H1 (cell line): ENCODE measurements around the gene VAMP2. TPM values are rescaled to one million over a fixed set of nuclear protein-coding genes. Genes with fewer than 3 reads are reported as not detected.

ENCODE experiments used
- CTCF ChIA-PET: fragments of 300-600 bp; sonication (Branson Sonifier 250); formaldehyde crosslinking; loops from one replicate; lab custom pipeline; 2021; ENCODE audit not compliant: partially characterized antibody; lab: Charles Lee
- POLR2A ChIA-PET: fragments of 300-600 bp; sonication (Branson Sonifier 250); formaldehyde crosslinking; loops from one replicate; lab custom pipeline; 2021; ENCODE audit warnings: inconsistent platforms; ENCODE audit not compliant: partially characterized antibody; lab: Charles Lee
- DNase-seq, 2 experiments: peaks; one replicate each; pipeline versions ENCODE4 v3.0.0 to v3.0.0-alpha.2; 2010 to 2022; ENCODE audit warnings: low spot score in 2 of 2, low read depth in 1 of 2, mixed read lengths in 1 of 2
- FAIRE-seq: peaks from 2 replicates; lab custom pipeline; 2011; peaks lifted over from hg19 to GRCh38; lab: Jason Lieb, UNC
- H2AFZ ChIP-seq: 2 replicates; pipeline ENCODE4 v1.8.1; 2012; ENCODE audit warnings: low read length, inconsistent platforms
- H2AK5ac ChIP-seq: 2 replicates; pipeline ENCODE4 v1.6.1; 2013; ENCODE audit warnings: low read depth, low read length
- H2BK120ac ChIP-seq: replicated peaks from 2 replicates; pipeline ENCODE3; 2013; ENCODE audit warnings: low read depth, low read length, inconsistent platforms
- H2BK12ac ChIP-seq: 2 replicates; pipeline ENCODE4 v1.6.1; 2013; ENCODE audit warnings: low read depth, low read length
- H2BK15ac ChIP-seq: 2 replicates; pipeline ENCODE4 v1.6.1; 2013; ENCODE audit warnings: low read length
- H2BK20ac ChIP-seq: 2 replicates; pipeline ENCODE4 v1.6.1; 2013; ENCODE audit warnings: low read length
- H2BK5ac ChIP-seq: 2 replicates; pipeline ENCODE4 v1.6.1; 2013; ENCODE audit warnings: low read depth, low read length
- H3K14ac ChIP-seq: 2 replicates; pipeline ENCODE4 v1.6.1; 2013; ENCODE audit warnings: inconsistent platforms; ENCODE audit not compliant: insufficient read length
- H3K18ac ChIP-seq: 2 replicates; pipeline ENCODE4 v1.6.1; 2013; ENCODE audit warnings: low read length; ENCODE audit errors: extremely low read depth
- H3K23ac ChIP-seq: 2 replicates; pipeline ENCODE4 v1.6.1; 2013; ENCODE audit warnings: inconsistent platforms; ENCODE audit not compliant: insufficient read length
- H3K23me2 ChIP-seq: 2 replicates; pipeline ENCODE4 v1.6.1; 2013; ENCODE audit warnings: low read depth, low read length
- H3K27ac ChIP-seq: 2 replicates; pipeline ENCODE4 v1.6.1; 2011; ENCODE audit warnings: low read depth, low read length, inconsistent platforms
- H3K27me3 ChIP-seq, 4 experiments: replicated peaks in 1 of 4; 1 replicate in 1 of 4; 2 replicates in 3 of 4; pipeline versions ENCODE4 v1.6.1 to v1.8.1; 2011 to 2013; ENCODE audit warnings: low read length in 3 of 4, mild to moderate bottlenecking in 3 of 4, inconsistent platforms in 2 of 4, mixed read lengths in 2 of 4, moderate library complexity in 1 of 4; ENCODE audit not compliant: control insufficient read depth in 3 of 4, insufficient read depth in 3 of 4; ENCODE audit errors: extremely low read depth in 1 of 4
- H3K36me3 ChIP-seq, 4 experiments: 2 replicates each; pipeline versions ENCODE4 v1.6.1 to v1.8.1; 2011 to 2013; ENCODE audit warnings: mild to moderate bottlenecking in 4 of 4, low read length in 3 of 4, moderate library complexity in 2 of 4, control low read depth in 1 of 4, inconsistent platforms in 1 of 4; ENCODE audit not compliant: insufficient read depth in 4 of 4, control insufficient read depth in 2 of 4
- H3K4ac ChIP-seq: replicated peaks from 2 replicates; pipeline ENCODE3; 2013; ENCODE audit warnings: low read length, low read depth, mixed read lengths, inconsistent platforms; ENCODE audit not compliant: insufficient read length
- H3K4me1 ChIP-seq, 4 experiments: replicated peaks in 1 of 4; 1 replicate in 1 of 4; 2 replicates in 3 of 4; pipeline versions ENCODE4 v1.6.1 to v1.8.1; 2011 to 2013; ENCODE audit warnings: low read length in 3 of 4, inconsistent platforms in 2 of 4, mixed read lengths in 1 of 4; ENCODE audit not compliant: insufficient read depth in 4 of 4, control insufficient read depth in 3 of 4
- H3K4me2 ChIP-seq, 2 experiments: 2 replicates each; pipeline versions ENCODE4 v1.6.1 to v1.8.1; 2011 to 2013; ENCODE audit warnings: low read depth in 2 of 2, low read length in 2 of 2, control low read depth in 1 of 2, inconsistent platforms in 1 of 2, mild to moderate bottlenecking in 1 of 2; ENCODE audit not compliant: insufficient read depth in 1 of 2
- H3K4me3 ChIP-seq, 4 experiments: fragments of 200-600, 300-600 bp in 1 of 4; sonication (generic), shearing (Covaris generic), sonication (Bioruptor Twin) in 1 of 4; 2 replicates each; pipeline versions ENCODE4 v1.5.1 to v1.8.1; 2011 to 2016; ENCODE audit warnings: low read length in 4 of 4, low read depth in 3 of 4, control low read depth in 2 of 4, inconsistent platforms in 2 of 4, mild to moderate bottlenecking in 2 of 4, mixed read lengths in 1 of 4, moderate library complexity in 1 of 4; ENCODE audit not compliant: insufficient read depth in 2 of 4; ENCODE audit errors: extremely low read depth in 1 of 4
- H3K56ac ChIP-seq: replicated peaks from 2 replicates; pipeline ENCODE3; 2013; ENCODE audit warnings: low read depth, mild to moderate bottlenecking, mixed read lengths, low read length, inconsistent platforms; ENCODE audit not compliant: insufficient read length
- H3K79me1 ChIP-seq: 2 replicates; pipeline ENCODE4 v1.6.1; 2013; ENCODE audit warnings: low read depth, low read length, control low read depth
- H3K79me2 ChIP-seq, 2 experiments: 2 replicates each; pipeline versions ENCODE4 v1.6.1 to v1.8.1; 2012 to 2013; ENCODE audit warnings: low read length in 2 of 2, mild to moderate bottlenecking in 2 of 2, inconsistent platforms in 1 of 2; ENCODE audit not compliant: insufficient read depth in 2 of 2, control insufficient read depth in 1 of 2
- H3K9ac ChIP-seq, 4 experiments: replicated peaks in 1 of 4; 1 replicate in 1 of 4; 2 replicates in 3 of 4; pipeline versions ENCODE4 v1.6.1 to v1.8.1; 2011 to 2013; ENCODE audit warnings: low read depth in 3 of 4, low read length in 3 of 4, control low read depth in 2 of 4, mild to moderate bottlenecking in 2 of 4, moderate library complexity in 2 of 4, inconsistent platforms in 1 of 4; ENCODE audit errors: extremely low read depth in 1 of 4
- H3K9me3 ChIP-seq, 2 experiments: 2 replicates each; pipeline versions ENCODE4 v1.6.1 to v1.8.1; 2012 to 2013; ENCODE audit warnings: mild to moderate bottlenecking in 2 of 2, moderate library complexity in 2 of 2, control low read depth in 1 of 2, inconsistent platforms in 1 of 2, low read depth in 1 of 2, low read length in 1 of 2, mixed read lengths in 1 of 2; ENCODE audit not compliant: insufficient read depth in 2 of 2
- H4K20me1 ChIP-seq, 2 experiments: replicated peaks in 1 of 2; 2 replicates each; pipeline versions ENCODE3 to v1.8.1; 2011 to 2013; ENCODE audit warnings: inconsistent platforms in 2 of 2, low read length in 2 of 2, mild to moderate bottlenecking in 1 of 2; ENCODE audit not compliant: insufficient read depth in 2 of 2, control insufficient read depth in 1 of 2
- H4K5ac ChIP-seq: 2 replicates; pipeline ENCODE4 v1.6.1; 2013; ENCODE audit warnings: low read length, low read depth, mixed read lengths, inconsistent platforms; ENCODE audit not compliant: insufficient read length
- H4K8ac ChIP-seq: 2 replicates; pipeline ENCODE4 v1.8.0; 2013; ENCODE audit warnings: mild to moderate bottlenecking, moderate library complexity, low read length, inconsistent platforms; ENCODE audit not compliant: insufficient read depth; ENCODE audit errors: extremely low read depth
- H4K91ac ChIP-seq: replicated peaks from 2 replicates; pipeline ENCODE3; 2013; ENCODE audit warnings: low read length, mixed read lengths, inconsistent platforms; ENCODE audit not compliant: insufficient read length
- CBX5 ChIP-seq: fragments of 300-800, 300-1000 bp; sonication (generic); IDR thresholded peaks from 2 replicates; pipeline ENCODE4 v1.7.1; 2016; ENCODE audit warnings: antibody characterized with exemption, low read length, low read depth
- HDAC6 ChIP-seq: IDR thresholded peaks from one replicate; pipeline ENCODE4 v1.7.1; 2012; ENCODE audit warnings: low read depth, mild to moderate bottlenecking, inconsistent platforms, low read length, moderate library complexity
- KDM5A ChIP-seq: fragments of 200-600 bp; IDR thresholded peaks from 2 replicates; pipeline ENCODE4 v1.7.1; 2012; ENCODE audit warnings: mild to moderate bottlenecking, low read length, inconsistent platforms, mixed read lengths
- MAFK ChIP-seq: IDR thresholded peaks from 2 replicates; pipeline ENCODE4 v1.6.1; 2012; ENCODE audit warnings: low read depth, mild to moderate bottlenecking, improper control_type of control experiment, low read length
- POLR2A ChIP-seq, 2 experiments: IDR thresholded peaks; 1 replicate in 1 of 2; 2 replicates in 1 of 2; pipeline ENCODE4 v1.6.1; 2011; ENCODE audit warnings: low read depth in 2 of 2, low read length in 2 of 2, mild to moderate bottlenecking in 2 of 2; ENCODE audit errors: control extremely low read depth in 1 of 2
- POU5F1 ChIP-seq: IDR thresholded peaks from 2 replicates; pipeline ENCODE4 v1.6.1; 2011; ENCODE audit warnings: low read depth, mild to moderate bottlenecking, low read length, moderate library complexity
- RBBP5 ChIP-seq: IDR thresholded peaks from 2 replicates; pipeline ENCODE4 v1.7.1; 2012; ENCODE audit warnings: low read depth, mild to moderate bottlenecking, inconsistent platforms, low read length, moderate library complexity, borderline replicate concordance
- RNF2 ChIP-seq: fragments of 200-900, 300-1000 bp; sonication (generic); IDR thresholded peaks from 2 replicates; pipeline ENCODE4 v1.7.1; 2016; ENCODE audit warnings: borderline replicate concordance, low read depth, mild to moderate bottlenecking, antibody characterized with exemption, low read length; ENCODE audit not compliant: poor library complexity, severe bottlenecking; ENCODE audit errors: missing control alignments
- SAP30 ChIP-seq: fragments of 300-600 bp; sonication (generic); IDR thresholded peaks from 2 replicates; pipeline ENCODE4 v1.7.1; 2012; ENCODE audit warnings: low read length, moderate library complexity, mild to moderate bottlenecking, inconsistent platforms; ENCODE audit not compliant: insufficient read depth, insufficient replicate concordance
- SIX5 ChIP-seq: IDR thresholded peaks from 2 replicates; pipeline ENCODE4 v1.6.1; 2011; ENCODE audit warnings: mild to moderate bottlenecking, low read depth, low read length
- USF2 ChIP-seq: IDR thresholded peaks from 2 replicates; pipeline ENCODE4 v1.6.1; 2011; ENCODE audit warnings: low read length, improper control_type of control experiment
- YY1 ChIP-seq: IDR thresholded peaks from 2 replicates; pipeline ENCODE4 v1.6.1; 2011; ENCODE audit warnings: low read depth, mild to moderate bottlenecking, low read length
- ZNF274 ChIP-seq: IDR thresholded peaks from 2 replicates; pipeline ENCODE4 v1.7.0; 2012; ENCODE audit warnings: low read length, borderline replicate concordance; ENCODE audit errors: extremely low read depth
- WGBS, 2 experiments: shearing (Covaris generic) in 1 of 2; methylation state at CpG; one replicate each; pipeline versions ENCODE4 v1.1.6 to v1.1.7; 2013 to 2015; ENCODE audit warnings: low lambda C conversion rate in 2 of 2, mixed read lengths in 2 of 2, inconsistent platforms in 1 of 2, low coverage in 1 of 2, missing lambda C conversion rate in 1 of 2; ENCODE audit not compliant: insufficient replicate concordance in 2 of 2, insufficient coverage in 1 of 2, insufficient read length in 1 of 2; ENCODE audit errors: extremely low coverage in 1 of 2, missing lambda C conversion rate in 1 of 2; 5-methylcytosine and 5-hydroxymethylcytosine counted together
- polyA plus RNA-seq, 7 experiments: library from polyadenylated mRNA; depleted of rRNA in 3 of 7; stranded (reverse) in 5 of 7; unstranded in 2 of 7; fragments of >200 nt in 5 of 7; fragments of 200-250 nt in 2 of 7; gene quantifications; 1 replicate in 5 of 7; 2 replicates in 1 of 7; 4 replicates in 1 of 7; pipeline versions ENCODE4 v1.2.1 to v1.2.3, GENCODE V29; 2011 to 2013; ENCODE audit warnings: missing spikeins in 2 of 7, mixed read lengths in 2 of 7
- total RNA-seq: library from RNA; stranded (reverse); fragmentation: NEBNext Ultra II Directional; extraction: Animal tissue kit (Norgen Biotek cat#: 25700); gene quantifications from 2 replicates; pipeline ENCODE4 v1.2.1, GENCODE V29; 2021

VAMP2 gene
- total and polyA plus RNA-seq, 2 of the 8 experiments (the other 6 are each of a cell fraction or from before 2014, with no cell fraction given) = 19.3 to 20.5 TPM

GRCh38 chr17:8206536-8206935 is 43.8 kb upstream of the VAMP2 start:
- Histone ChIP-seq H3K23me2 (peaks cover 4% of the 10 kb centered on the region), H3K27ac (no peak overlapping the region), H4K5ac (no peak overlapping the region), H2AK5ac (no peak overlapping the region), H4K91ac (no peak overlapping the region), H4K8ac (no peak overlapping the region), H3K9ac (no peak overlapping the region), H3K4me1 (peaks cover 0 to 4% (median under 1%) of the 10 kb centered on the region in 4 experiments; a peak in 2 of 7 replicates), H4K20me1 (peaks cover 5 to 6% of the 10 kb centered on the region in 2 experiments), H3K27me3 (no peaks in the 10 kb centered on the region), H2AFZ (no peak overlapping the region), H2BK5ac (no peak overlapping the region), H2BK20ac (no peak overlapping the region), H3K79me2 (peaks cover 3 to 16% of the 10 kb centered on the region in 2 experiments), H3K36me3 (peaks cover 16 to 42% (median 29%) of the 10 kb centered on the region in 4 experiments; a peak in 7 of 8 replicates), H3K9me3 (no peaks in the 10 kb centered on the region), H3K14ac (no peak overlapping the region), H2BK120ac (no peak overlapping the region), H3K4me3 (no peak overlapping the region), H3K56ac (no peak overlapping the region), H3K18ac (no peak overlapping the region), H2BK12ac (no peak overlapping the region), H3K79me1 (0 out of 2 replicates have a peak, but pooled peaks cover 4% of the 10 kb centered on the region), H3K4ac (no peak overlapping the region), H3K23ac (no peak overlapping the region), H3K4me2 (no peak overlapping the region), H2BK15ac (no peak overlapping the region)
- no peak for FAIRE-seq
- POLR2A ChIA-PET = interaction anchor here (0.7 to 19.6 kb wide), 8 partner anchors 8 to 618 kb away, joined by 3 to 373 read pairs (median 4); partner anchors contain the start of gene BORCS6
- CTCF ChIA-PET = interaction anchor here (0.9 to 1.8 kb wide), 5 partner anchors 8 to 19 kb away, joined by 3 to 4 read pairs (median 3); no protein-coding TSS in a partner anchor
- no peak for DNase-seq
- WGBS, 2 experiments = 96% methylated on average over 10 of the region's 12 CpGs; no CpG with 5 or more reads in 1 of the 2 experiments
- TF ChIP-seq RNF2 (no peak), SAP30 (no peak), ZNF274 (no peak), HDAC6 (no peak), YY1 (no peak), CBX5 (no peak), POU5F1 (no peak), RBBP5 (no peak), SIX5 (no peak), USF2 (no peak), MAFK (no peak), KDM5A (no peak), POLR2A (IDR thresholded peaks at IDR 0.05; ENCODE audit: control extremely low read depth in 1 of 2, low read depth in 2 of 2, low read length in 2 of 2) (no peak)
